Activated T-cell treated with anti-CD3 and anti-CD28 coated beads, Interleukin-2, amount 50 U/mL, for 4 hours (primary cell): Measurements from ENCODE around the gene SCGB2B2. TPM values are rescaled to one million over a fixed set of nuclear protein-coding genes. Genes with fewer than 3 reads are reported as not detected.

ENCODE experiments used
- ATAC-seq, 2 donors: fragments of 200-7000 bp; cut with Tn5 transposase; one replicate each; pipeline ENCODE4 v1.10.0; 2021
- DNase-seq: peaks from one replicate; pipeline ENCODE4 v3.0.0-alpha.2; 2020
- H3K27me3 Mint-ChIP-seq: one replicate; pipeline ENCODE4 v1.8.0; 2021; ENCODE audit warnings: low read depth, mixed read lengths
- H3K36me3 Mint-ChIP-seq: one replicate; pipeline ENCODE4 v1.8.0; 2022; ENCODE audit warnings: mixed read lengths; ENCODE audit not compliant: insufficient read depth
- H3K4me1 Mint-ChIP-seq: one replicate; pipeline ENCODE4 v1.8.0; 2021; ENCODE audit warnings: low read depth, mixed read lengths
- H3K4me3 Mint-ChIP-seq: one replicate; pipeline ENCODE4 v1.8.0; 2021; ENCODE audit warnings: mild to moderate bottlenecking, moderate library complexity, mixed read lengths
- H3K9me3 Mint-ChIP-seq: one replicate; pipeline ENCODE4 v1.8.0; 2021; ENCODE audit warnings: mixed read lengths
- total RNA-seq, 3 donors: library from RNA; stranded (reverse); gene quantifications; one replicate each; pipeline ENCODE4 v1.2.1, GENCODE V29; 2021

The SCGB2B2 gene
- total RNA-seq, 3 donors from 2014 or later = 0.32 to 0.65 TPM; not detected in 1

- no peak overlapping the region for H3K4me3 Mint-ChIP-seq
- peaks cover 17% of the 10 kb centered on the region for H3K4me1 Mint-ChIP-seq
- no peak for ATAC-seq
- H3K27me3 Mint-ChIP-seq = no peaks in the 10 kb centered on the region
- no peak for DNase-seq
- H3K36me3 Mint-ChIP-seq = peaks cover 1% of the 10 kb centered on the region
- H3K9me3 Mint-ChIP-seq = no peaks in the 10 kb centered on the region
Observed at GRCh38 chr19:34664870-34665269, 12.1 kb downstream of the SCGB2B2 start.

- ATAC-seq = no peak
- Mint-ChIP-seq H3K4me3 (no peak overlapping the region), H3K36me3 (no peaks in the 10 kb centered on the region), H3K27me3 (no peaks in the 10 kb centered on the region), H3K4me1 (peaks cover 17% of the 10 kb centered on the region), H3K9me3 (no peaks in the 10 kb centered on the region)
- DNase-seq = no peak
Observed at GRCh38 chr19:34664168-34664567, 12.8 kb downstream of the SCGB2B2 start.

- Mint-ChIP-seq H3K9me3 (no peaks in the 10 kb centered on the region), H3K4me1 (peaks cover 17% of the 10 kb centered on the region), H3K27me3 (peaks cover 7% of the 10 kb centered on the region), H3K36me3 (no peaks in the 10 kb centered on the region), H3K4me3 (no peak overlapping the region)
- ATAC-seq (peak; percentile 79 to 82), DNase-seq (no peak)
Observed at GRCh38 chr19:34662919-34663318, 14.0 kb downstream of the SCGB2B2 start.

GRCh38 chr19:34661357-34661756, 15.6 kb downstream of the SCGB2B2 start:
- no peaks in the 10 kb centered on the region for H3K36me3 Mint-ChIP-seq
- ATAC-seq = no peak
- H3K27me3 Mint-ChIP-seq = peaks cover 11% of the 10 kb centered on the region

GRCh38 chr19:34655651-34656050, 21.3 kb downstream of the SCGB2B2 start:
- no peak for ATAC-seq
- no peaks in the 10 kb centered on the region for H3K4me1 Mint-ChIP-seq
- H3K27me3 Mint-ChIP-seq = peaks cover 12% of the 10 kb centered on the region
- no peak for DNase-seq
- peaks cover 11% of the 10 kb centered on the region for H3K9me3 Mint-ChIP-seq
- no peak overlapping the region for H3K4me3 Mint-ChIP-seq
- peaks cover 3% of the 10 kb centered on the region for H3K36me3 Mint-ChIP-seq

More at GRCh38 chr19:34661357-34661756, 15.6 kb downstream of the SCGB2B2 start:
- no peaks in the 10 kb centered on the region for H3K9me3 Mint-ChIP-seq
- no peak for DNase-seq
- peaks cover 11% of the 10 kb centered on the region for H3K4me1 Mint-ChIP-seq
- no peak overlapping the region for H3K4me3 Mint-ChIP-seq

- H3K9me3 Mint-ChIP-seq = peaks cover 11% of the 10 kb centered on the region
- DNase-seq (no peak), ATAC-seq (no peak)
- peaks cover 3% of the 10 kb centered on the region for H3K36me3 Mint-ChIP-seq
- H3K4me3 Mint-ChIP-seq = no peak overlapping the region
- no peaks in the 10 kb centered on the region for H3K4me1 Mint-ChIP-seq
- H3K27me3 Mint-ChIP-seq = peaks cover 12% of the 10 kb centered on the region
Observed at GRCh38 chr19:34654796-34655195, 22.2 kb downstream of the SCGB2B2 start.

- ATAC-seq (no peak), DNase-seq (no peak)
- peaks cover 3% of the 10 kb centered on the region for H3K36me3 Mint-ChIP-seq
- no peaks in the 10 kb centered on the region for H3K4me1 Mint-ChIP-seq
- peaks cover 11% of the 10 kb centered on the region for H3K9me3 Mint-ChIP-seq
- peaks cover 1% of the 10 kb centered on the region for H3K27me3 Mint-ChIP-seq
- no peak overlapping the region for H3K4me3 Mint-ChIP-seq
Observed at GRCh38 chr19:34651747-34652146, 25.2 kb downstream of the SCGB2B2 start.

GRCh38 chr19:34649886-34650543, 26.9 kb downstream of the SCGB2B2 start:
- Mint-ChIP-seq H3K36me3 (peaks cover 3% of the 10 kb centered on the region), H3K4me3 (no peak overlapping the region), H3K9me3 (peaks cover 8% of the 10 kb centered on the region), H3K27me3 (no peaks in the 10 kb centered on the region), H3K4me1 (no peaks in the 10 kb centered on the region)
- DNase-seq = no peak
- no peak for ATAC-seq

GRCh38 chr19:34645551-34645950, 31.4 kb downstream of the SCGB2B2 start:
- DNase-seq = no peak

GRCh38 chr19:34644991-34645461, 31.9 kb downstream of the SCGB2B2 start:
- DNase-seq (no peak), ATAC-seq (no peak)
- no peaks in the 10 kb centered on the region for H3K36me3 Mint-ChIP-seq
- no peaks in the 10 kb centered on the region for H3K9me3 Mint-ChIP-seq
- no peak overlapping the region for H3K4me3 Mint-ChIP-seq
- no peaks in the 10 kb centered on the region for H3K4me1 Mint-ChIP-seq
- no peaks in the 10 kb centered on the region for H3K27me3 Mint-ChIP-seq

More at GRCh38 chr19:34645551-34645950, 31.4 kb downstream of the SCGB2B2 start:
- Mint-ChIP-seq H3K4me1 (no peaks in the 10 kb centered on the region), H3K36me3 (no peaks in the 10 kb centered on the region), H3K27me3 (no peaks in the 10 kb centered on the region), H3K9me3 (no peaks in the 10 kb centered on the region), H3K4me3 (no peak overlapping the region)
- no peak for ATAC-seq

GRCh38 chr19:34642241-34642640, 34.7 kb downstream of the SCGB2B2 start:
- H3K27me3 Mint-ChIP-seq = no peaks in the 10 kb centered on the region
- ATAC-seq (no peak), DNase-seq (no peak)
- H3K9me3 Mint-ChIP-seq = no peaks in the 10 kb centered on the region
- no peak overlapping the region for H3K4me3 Mint-ChIP-seq
- no peaks in the 10 kb centered on the region for H3K4me1 Mint-ChIP-seq
- no peaks in the 10 kb centered on the region for H3K36me3 Mint-ChIP-seq

- Mint-ChIP-seq H3K36me3 (no peaks in the 10 kb centered on the region), H3K4me1 (no peaks in the 10 kb centered on the region), H3K9me3 (peaks cover 9% of the 10 kb centered on the region), H3K27me3 (no peaks in the 10 kb centered on the region), H3K4me3 (no peak overlapping the region)
- peak in 1 of 2 donors; percentile 58 for ATAC-seq
- DNase-seq = peak; percentile 52
Observed at GRCh38 chr19:34639491-34640085, 37.4 kb downstream of the SCGB2B2 start.

GRCh38 chr19:34633802-34634201, 43.2 kb downstream of the SCGB2B2 start:
- no peak for ATAC-seq
- peaks cover 20% of the 10 kb centered on the region for H3K9me3 Mint-ChIP-seq
- no peak overlapping the region for H3K4me3 Mint-ChIP-seq
- no peaks in the 10 kb centered on the region for H3K27me3 Mint-ChIP-seq
- peaks cover 5% of the 10 kb centered on the region for H3K36me3 Mint-ChIP-seq
- DNase-seq = no peak
- no peaks in the 10 kb centered on the region for H3K4me1 Mint-ChIP-seq
